ENCODE measurements around the gene GLT8D2.
A peak's percentile ranks its signal among the peaks of the same experiment; 100 is the strongest.

Gene GLT8D2

DNA sequence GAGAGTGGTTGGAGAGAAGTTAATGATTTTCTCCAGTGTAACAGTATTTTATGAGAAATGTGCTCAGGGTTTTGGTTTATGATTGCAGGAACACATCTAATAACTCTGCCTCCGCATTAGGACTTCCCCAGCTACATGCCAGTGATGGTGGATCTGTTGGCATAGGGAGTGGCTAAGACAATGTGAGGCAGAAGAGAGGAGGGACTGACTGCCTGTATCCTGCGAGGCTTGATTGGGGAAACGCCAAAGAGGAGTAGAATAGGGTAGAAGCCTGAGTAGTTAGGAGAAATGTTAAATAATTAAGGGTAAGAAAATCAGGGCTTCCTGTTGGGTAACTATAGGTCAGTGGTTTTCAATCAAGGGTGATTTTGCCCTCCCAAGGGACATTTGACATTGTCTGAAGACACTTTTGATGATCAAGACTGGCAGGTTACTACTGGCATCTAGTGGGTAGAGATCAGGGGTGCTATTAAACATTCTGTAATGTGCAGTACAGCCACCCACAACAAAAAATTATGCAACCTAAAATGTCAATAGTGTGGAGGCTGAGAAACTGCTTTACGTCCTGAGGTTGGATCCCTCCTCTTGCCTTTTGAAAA lies 71.5 kb downstream of the GLT8D2 start:
- H3K4me1 ChIP-seq (ENCODE audit: control insufficient read depth in 1 of 2, insufficient read depth in 2 of 2, low read length in 2 of 2) = no peaks in the 10 kb centered on the region
- H3K9me3 ChIP-seq (ENCODE audit: control insufficient read depth in 1 of 2, low read length in 2 of 2) = no peaks in the 10 kb centered on the region
- no peak overlapping the region for H3K27ac ChIP-seq (ENCODE audit: low read depth, low read length)
- H3K36me3 ChIP-seq (ENCODE audit: control insufficient read depth in 1 of 2, insufficient read depth in 2 of 2, low read length in 2 of 2) = peaks cover 21 to 54% of the 10 kb centered on the region in 2 donors
- H3K9ac ChIP-seq (ENCODE audit: low read depth in 1 of 2, low read length in 2 of 2) = no peak overlapping the region
- no peaks in the 10 kb centered on the region for H3K27me3 ChIP-seq (ENCODE audit: control insufficient read depth in 1 of 2, insufficient read depth in 2 of 2, low read length in 2 of 2)
- H3K4me3 ChIP-seq (ENCODE audit: low read depth in 1 of 2, low read length in 2 of 2) = no peak overlapping the region

GRCh38 chr12:103975368-103975767 lies 74.6 kb downstream of the GLT8D2 start:
- H3K27me3 ChIP-seq (ENCODE audit: control insufficient read depth in 1 of 2, insufficient read depth in 2 of 2, low read length in 2 of 2) = no peaks in the 10 kb centered on the region
- H3K4me3 ChIP-seq (ENCODE audit: low read depth in 1 of 2, low read length in 2 of 2) = no peak overlapping the region
- H3K9ac ChIP-seq (ENCODE audit: low read depth in 1 of 2, low read length in 2 of 2) = no peak overlapping the region
- no peaks in the 10 kb centered on the region for H3K9me3 ChIP-seq (ENCODE audit: control insufficient read depth in 1 of 2, low read length in 2 of 2)
- peaks cover 20 to 35% of the 10 kb centered on the region in 2 donors for H3K36me3 ChIP-seq (ENCODE audit: control insufficient read depth in 1 of 2, insufficient read depth in 2 of 2, low read length in 2 of 2)
- H3K4me1 ChIP-seq (ENCODE audit: control insufficient read depth in 1 of 2, insufficient read depth in 2 of 2, low read length in 2 of 2) = no peaks in the 10 kb centered on the region
- H3K27ac ChIP-seq (ENCODE audit: low read depth, low read length) = no peak overlapping the region

DNA sequence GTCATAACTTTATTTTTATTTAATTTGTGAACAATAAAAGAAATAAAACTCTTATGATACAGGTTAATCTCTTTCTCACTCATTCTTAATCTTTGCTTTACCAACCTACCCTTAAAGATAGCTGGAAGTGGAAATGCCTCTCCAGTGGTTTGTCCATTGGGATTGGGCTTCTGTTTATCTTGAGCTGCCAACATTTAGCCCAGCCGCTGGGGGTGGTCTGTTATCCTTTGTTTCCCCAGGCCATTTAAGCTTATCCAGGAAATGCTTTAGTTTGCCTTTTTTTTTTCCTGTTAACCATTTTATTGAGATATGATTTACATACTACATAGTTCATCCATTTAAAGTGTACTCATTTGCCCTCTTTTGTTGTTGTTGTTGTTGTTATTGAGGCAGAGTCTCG lies 76.1 kb downstream of the GLT8D2 start:
- Histone ChIP-seq H3K9ac (ENCODE audit: low read depth in 1 of 2, low read length in 2 of 2) (no peak overlapping the region), H3K4me3 (ENCODE audit: low read depth in 1 of 2, low read length in 2 of 2) (no peak overlapping the region), H3K36me3 (ENCODE audit: control insufficient read depth in 1 of 2, insufficient read depth in 2 of 2, low read length in 2 of 2) (peaks cover 11 to 33% of the 10 kb centered on the region in 2 donors), H3K27ac (ENCODE audit: low read depth, low read length) (no peak overlapping the region), H3K4me1 (ENCODE audit: control insufficient read depth in 1 of 2, insufficient read depth in 2 of 2, low read length in 2 of 2) (no peaks in the 10 kb centered on the region), H3K27me3 (ENCODE audit: control insufficient read depth in 1 of 2, insufficient read depth in 2 of 2, low read length in 2 of 2) (no peaks in the 10 kb centered on the region), H3K9me3 (ENCODE audit: control insufficient read depth in 1 of 2, low read length in 2 of 2) (no peaks in the 10 kb centered on the region)

GRCh38 chr12:103969391-103969790 lies 80.6 kb downstream of the GLT8D2 start:
- Histone ChIP-seq H3K27ac (ENCODE audit: low read depth, low read length) (no peak overlapping the region), H3K9ac (ENCODE audit: low read depth in 1 of 2, low read length in 2 of 2) (no peak overlapping the region), H3K36me3 (ENCODE audit: control insufficient read depth in 1 of 2, insufficient read depth in 2 of 2, low read length in 2 of 2) (peaks cover 0 to 12% of the 10 kb centered on the region in 2 donors), H3K4me1 (ENCODE audit: control insufficient read depth in 1 of 2, insufficient read depth in 2 of 2, low read length in 2 of 2) (peaks cover 11 to 12% of the 10 kb centered on the region in 2 donors), H3K9me3 (ENCODE audit: control insufficient read depth in 1 of 2, low read length in 2 of 2) (no peaks in the 10 kb centered on the region), H3K27me3 (ENCODE audit: control insufficient read depth in 1 of 2, insufficient read depth in 2 of 2, low read length in 2 of 2) (no peaks in the 10 kb centered on the region), H3K4me3 (ENCODE audit: low read depth in 1 of 2, low read length in 2 of 2) (no peak overlapping the region)

GRCh38 chr12:103966736-103967135 lies 83.3 kb downstream of the GLT8D2 start:
- H3K4me1 ChIP-seq (ENCODE audit: control insufficient read depth in 1 of 2, insufficient read depth in 2 of 2, low read length in 2 of 2) = peaks cover 13 to 15% of the 10 kb centered on the region in 2 donors

GRCh38 chr12:103965590-103966504 lies 84.1 kb downstream of the GLT8D2 start, which contains the start of gene TDG:
TDG (plus strand) TSS chr12:103965872; CDS start chr12:103966038, 166 bp downstream.
- Histone ChIP-seq H3K9me3 (ENCODE audit: control insufficient read depth in 1 of 2, low read length in 2 of 2) (no peaks in the 10 kb centered on the region), H3K9ac (ENCODE audit: low read depth in 1 of 2, low read length in 2 of 2) (peak within 1 kb of the TSS; percentile 98 to 99), H3K4me1 (ENCODE audit: control insufficient read depth in 1 of 2, insufficient read depth in 2 of 2, low read length in 2 of 2) (peaks cover 13 to 15% of the 10 kb centered on the region in 2 donors), H3K36me3 (ENCODE audit: control insufficient read depth in 1 of 2, insufficient read depth in 2 of 2, low read length in 2 of 2) (peaks cover 0 to 3% of the 10 kb centered on the region in 2 donors), H3K27me3 (ENCODE audit: control insufficient read depth in 1 of 2, insufficient read depth in 2 of 2, low read length in 2 of 2) (no peaks in the 10 kb centered on the region), H3K27ac (ENCODE audit: low read depth, low read length) (peak within 1 kb of the TSS; percentile 90), H3K4me3 (ENCODE audit: low read depth in 1 of 2, low read length in 2 of 2) (peak within 1 kb of the TSS; percentile 97 to 99)

More at GRCh38 chr12:103966736-103967135, 83.3 kb downstream of the GLT8D2 start:
- Histone ChIP-seq H3K9me3 (ENCODE audit: control insufficient read depth in 1 of 2, low read length in 2 of 2) (no peaks in the 10 kb centered on the region), H3K9ac (ENCODE audit: low read depth in 1 of 2, low read length in 2 of 2) (peak overlapping the region; percentile 98 to 99), H3K27me3 (ENCODE audit: control insufficient read depth in 1 of 2, insufficient read depth in 2 of 2, low read length in 2 of 2) (no peaks in the 10 kb centered on the region), H3K36me3 (ENCODE audit: control insufficient read depth in 1 of 2, insufficient read depth in 2 of 2, low read length in 2 of 2) (peaks cover 0 to 7% of the 10 kb centered on the region in 2 donors), H3K27ac (ENCODE audit: low read depth, low read length) (peak overlapping the region; percentile 90), H3K4me3 (ENCODE audit: low read depth in 1 of 2, low read length in 2 of 2) (peak overlapping the region; percentile 97 to 99)

DNA sequence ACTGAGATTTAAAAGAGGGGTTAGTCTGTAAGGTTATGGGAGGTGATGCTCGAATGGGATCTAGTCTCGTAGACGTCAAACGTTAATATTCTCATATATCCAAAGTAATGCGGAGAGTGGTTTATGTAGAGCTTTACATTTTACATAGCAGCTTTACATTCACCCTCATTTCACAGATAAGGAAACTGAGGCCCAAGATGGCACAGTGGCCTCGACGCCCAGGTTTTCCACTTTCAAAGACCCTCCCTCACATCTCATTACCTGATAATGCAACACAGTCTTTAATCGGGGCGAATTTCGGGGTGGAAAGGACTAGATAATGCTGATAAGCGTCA lies 84.8 kb downstream of the GLT8D2 start:
- H3K4me3 ChIP-seq (ENCODE audit: low read depth in 1 of 2, low read length in 2 of 2) = peak overlapping the region; percentile 97 to 99
- peak overlapping the region; percentile 82 for H3K27ac ChIP-seq (ENCODE audit: low read depth, low read length)
- peak overlapping the region; percentile 98 to 99 for H3K9ac ChIP-seq (ENCODE audit: low read depth in 1 of 2, low read length in 2 of 2)
- peaks cover 13 to 15% of the 10 kb centered on the region in 2 donors for H3K4me1 ChIP-seq (ENCODE audit: control insufficient read depth in 1 of 2, insufficient read depth in 2 of 2, low read length in 2 of 2)
- H3K9me3 ChIP-seq (ENCODE audit: control insufficient read depth in 1 of 2, low read length in 2 of 2) = no peaks in the 10 kb centered on the region
- H3K36me3 ChIP-seq (ENCODE audit: control insufficient read depth in 1 of 2, insufficient read depth in 2 of 2, low read length in 2 of 2) = peaks cover 0 to 3% of the 10 kb centered on the region in 2 donors
- H3K27me3 ChIP-seq (ENCODE audit: control insufficient read depth in 1 of 2, insufficient read depth in 2 of 2, low read length in 2 of 2) = no peaks in the 10 kb centered on the region

DNA sequence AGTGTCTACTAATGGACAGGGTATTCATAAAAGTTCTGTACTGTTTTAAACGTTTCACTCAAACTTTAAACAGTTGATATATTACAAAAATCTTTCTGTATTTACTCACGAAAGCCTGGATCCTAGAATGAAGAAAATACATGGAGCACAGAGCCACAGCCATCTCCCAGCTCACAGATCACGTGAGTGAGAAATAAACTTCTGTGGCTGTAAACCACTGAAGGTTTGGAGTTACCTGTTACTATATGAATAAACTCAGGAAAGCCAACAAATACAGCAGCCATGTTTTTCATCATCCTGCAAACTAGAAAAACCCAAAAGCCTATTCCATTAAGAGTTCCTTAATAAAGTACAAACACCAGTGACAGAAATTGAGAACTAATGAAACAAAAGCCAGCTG lies 85.2 kb downstream of the GLT8D2 start:
- Histone ChIP-seq H3K27ac (ENCODE audit: low read depth, low read length) (no peak overlapping the region), H3K4me3 (ENCODE audit: low read depth in 1 of 2, low read length in 2 of 2) (peak overlapping the region; percentile 97 to 99), H3K9me3 (ENCODE audit: control insufficient read depth in 1 of 2, low read length in 2 of 2) (no peaks in the 10 kb centered on the region), H3K9ac (ENCODE audit: low read depth in 1 of 2, low read length in 2 of 2) (peak overlapping the region; percentile 98 to 99), H3K36me3 (ENCODE audit: control insufficient read depth in 1 of 2, insufficient read depth in 2 of 2, low read length in 2 of 2) (peaks cover 0 to 3% of the 10 kb centered on the region in 2 donors), H3K27me3 (ENCODE audit: control insufficient read depth in 1 of 2, insufficient read depth in 2 of 2, low read length in 2 of 2) (no peaks in the 10 kb centered on the region), H3K4me1 (ENCODE audit: control insufficient read depth in 1 of 2, insufficient read depth in 2 of 2, low read length in 2 of 2) (peaks cover 13 to 15% of the 10 kb centered on the region in 2 donors)

- Histone ChIP-seq H3K4me3 (ENCODE audit: low read depth in 1 of 2, low read length in 2 of 2) (no peak overlapping the region), H3K9me3 (ENCODE audit: control insufficient read depth in 1 of 2, low read length in 2 of 2) (no peaks in the 10 kb centered on the region), H3K9ac (ENCODE audit: low read depth in 1 of 2, low read length in 2 of 2) (no peak overlapping the region), H3K36me3 (ENCODE audit: control insufficient read depth in 1 of 2, insufficient read depth in 2 of 2, low read length in 2 of 2) (no peaks in the 10 kb centered on the region), H3K27me3 (ENCODE audit: control insufficient read depth in 1 of 2, insufficient read depth in 2 of 2, low read length in 2 of 2) (no peaks in the 10 kb centered on the region), H3K4me1 (ENCODE audit: control insufficient read depth in 1 of 2, insufficient read depth in 2 of 2, low read length in 2 of 2) (peaks cover 13 to 15% of the 10 kb centered on the region in 2 donors), H3K27ac (ENCODE audit: low read depth, low read length) (no peak overlapping the region)
These were observed 87.5 kb downstream of the GLT8D2 start for GRCh38 chr12:103962493-103962892.

DNA sequence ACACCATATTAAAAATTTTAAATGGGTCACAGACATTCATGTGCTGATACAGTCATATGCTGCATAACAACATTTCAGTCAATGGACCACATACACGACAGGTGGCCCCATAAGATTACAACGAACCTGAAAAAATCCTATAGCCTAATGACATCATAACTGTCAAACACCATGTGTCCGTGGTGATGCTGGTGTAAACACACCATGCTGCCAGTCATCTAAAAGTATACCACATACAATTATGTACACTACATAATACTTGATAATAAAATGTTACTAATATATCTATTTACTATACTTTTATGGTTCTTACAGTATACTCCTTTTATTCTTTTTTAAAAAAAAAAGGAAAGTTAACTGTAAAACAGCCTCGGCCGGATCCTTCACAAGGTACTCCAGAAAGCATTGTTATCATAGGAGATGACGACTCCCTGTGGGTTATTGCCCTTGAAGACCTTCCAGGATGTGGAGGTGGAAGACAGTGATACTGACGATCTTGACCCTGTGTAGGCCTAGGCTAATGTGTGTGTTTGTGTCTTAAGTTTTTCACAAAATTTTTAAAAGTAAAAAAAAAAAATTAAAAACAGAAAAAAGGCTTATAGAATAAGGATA lies 89.3 kb downstream of the GLT8D2 start:
- no peaks in the 10 kb centered on the region for H3K36me3 ChIP-seq (ENCODE audit: control insufficient read depth in 1 of 2, insufficient read depth in 2 of 2, low read length in 2 of 2)
- no peaks in the 10 kb centered on the region for H3K9me3 ChIP-seq (ENCODE audit: control insufficient read depth in 1 of 2, low read length in 2 of 2)
- no peak overlapping the region for H3K9ac ChIP-seq (ENCODE audit: low read depth in 1 of 2, low read length in 2 of 2)
- no peak overlapping the region for H3K4me3 ChIP-seq (ENCODE audit: low read depth in 1 of 2, low read length in 2 of 2)
- no peak overlapping the region for H3K27ac ChIP-seq (ENCODE audit: low read depth, low read length)
- peaks cover 14 to 18% of the 10 kb centered on the region in 2 donors for H3K4me1 ChIP-seq (ENCODE audit: control insufficient read depth in 1 of 2, insufficient read depth in 2 of 2, low read length in 2 of 2)
- no peaks in the 10 kb centered on the region for H3K27me3 ChIP-seq (ENCODE audit: control insufficient read depth in 1 of 2, insufficient read depth in 2 of 2, low read length in 2 of 2)

All from duodenal mucosa (tissue), 2 donors.